HG03159 (cell line): ENCODE results near the gene ASL.
A peak's percentile ranks its signal among the peaks of the same experiment; 100 is the strongest.
"Not testable (repeated sequence)": the region's sequence is repeated elsewhere in the genome, so short reads cannot be mapped to it uniquely, and the experiment has no call there.

Source experiments
- ATAC-seq: cut with Tn5 transposase; IDR thresholded peaks from one replicate; pipeline ENCODE4 v1.9.1; 2021; ENCODE audit warnings: mild to moderate bottlenecking, moderate library complexity; ENCODE audit not compliant: unreplicated experiment

ASL gene

DNA sequence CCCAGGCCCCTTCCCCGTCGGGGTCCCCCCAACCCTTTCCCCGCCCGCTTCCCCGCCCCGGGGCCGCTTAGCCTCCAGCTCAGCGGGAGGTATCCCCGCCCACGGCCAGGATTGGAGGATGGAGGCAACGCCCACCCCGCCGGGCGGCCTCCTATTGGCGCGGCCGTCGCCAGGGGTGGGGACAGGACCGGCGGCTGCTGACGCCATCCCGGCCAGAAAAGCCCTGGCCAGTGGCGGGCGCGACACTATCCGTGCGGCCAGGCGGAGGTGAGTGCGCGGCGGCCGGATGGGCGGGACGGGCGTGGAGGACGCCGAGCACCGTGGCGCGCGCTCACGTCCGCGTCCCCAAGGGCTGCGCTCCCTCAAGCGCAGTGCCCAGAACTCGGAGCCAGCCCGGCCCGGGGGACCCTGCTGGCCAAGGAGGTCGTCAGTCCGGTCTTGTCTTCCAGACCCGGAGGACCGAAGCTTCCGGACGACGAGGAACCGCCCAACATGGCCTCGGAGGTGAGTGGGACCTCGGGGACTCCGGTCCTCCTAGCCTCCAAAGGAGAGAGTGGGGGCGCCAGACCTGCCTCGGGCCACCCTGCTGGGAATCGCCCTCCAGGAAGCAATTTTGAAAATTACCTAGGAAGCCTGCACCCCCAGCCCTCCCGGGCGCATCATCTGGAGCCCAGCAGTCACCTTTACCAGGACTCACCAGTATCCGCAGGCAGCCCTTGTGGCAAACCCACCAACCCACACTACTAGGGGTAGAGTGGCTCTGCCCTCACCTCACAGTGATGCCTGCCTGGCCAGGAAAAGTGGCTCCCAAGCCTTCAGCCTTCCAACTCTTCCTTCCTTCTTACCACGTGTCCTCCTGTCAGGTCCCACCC lies at the start of gene ASL:
Gene ASL, plus strand, starts transcription at position 230 of the 872 bp plus-strand sequence. Its CDS starts 263 bp downstream, at position 493.
- ATAC-seq: peak; percentile 98

DNA sequence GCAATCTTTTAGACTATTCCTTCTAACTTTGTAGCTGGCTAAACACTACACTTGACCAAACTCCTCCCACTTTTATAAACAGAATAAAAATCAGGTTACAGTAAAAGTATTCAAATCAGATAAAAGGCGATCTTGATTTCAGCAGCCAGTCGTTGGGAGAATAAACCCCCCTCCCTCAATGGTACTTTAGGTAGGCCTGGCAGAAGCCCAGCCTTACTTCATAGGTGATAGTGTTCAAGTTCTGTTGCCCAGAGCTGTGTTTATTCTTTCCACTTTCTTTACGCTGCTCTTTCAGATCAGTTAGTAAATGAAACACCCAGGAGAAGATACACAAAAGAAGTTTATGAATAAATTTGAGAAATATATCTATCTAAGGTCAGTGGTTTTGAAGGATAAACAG lies 47.3 kb upstream of the ASL start:
- not testable (repeated sequence) for ATAC-seq

DNA sequence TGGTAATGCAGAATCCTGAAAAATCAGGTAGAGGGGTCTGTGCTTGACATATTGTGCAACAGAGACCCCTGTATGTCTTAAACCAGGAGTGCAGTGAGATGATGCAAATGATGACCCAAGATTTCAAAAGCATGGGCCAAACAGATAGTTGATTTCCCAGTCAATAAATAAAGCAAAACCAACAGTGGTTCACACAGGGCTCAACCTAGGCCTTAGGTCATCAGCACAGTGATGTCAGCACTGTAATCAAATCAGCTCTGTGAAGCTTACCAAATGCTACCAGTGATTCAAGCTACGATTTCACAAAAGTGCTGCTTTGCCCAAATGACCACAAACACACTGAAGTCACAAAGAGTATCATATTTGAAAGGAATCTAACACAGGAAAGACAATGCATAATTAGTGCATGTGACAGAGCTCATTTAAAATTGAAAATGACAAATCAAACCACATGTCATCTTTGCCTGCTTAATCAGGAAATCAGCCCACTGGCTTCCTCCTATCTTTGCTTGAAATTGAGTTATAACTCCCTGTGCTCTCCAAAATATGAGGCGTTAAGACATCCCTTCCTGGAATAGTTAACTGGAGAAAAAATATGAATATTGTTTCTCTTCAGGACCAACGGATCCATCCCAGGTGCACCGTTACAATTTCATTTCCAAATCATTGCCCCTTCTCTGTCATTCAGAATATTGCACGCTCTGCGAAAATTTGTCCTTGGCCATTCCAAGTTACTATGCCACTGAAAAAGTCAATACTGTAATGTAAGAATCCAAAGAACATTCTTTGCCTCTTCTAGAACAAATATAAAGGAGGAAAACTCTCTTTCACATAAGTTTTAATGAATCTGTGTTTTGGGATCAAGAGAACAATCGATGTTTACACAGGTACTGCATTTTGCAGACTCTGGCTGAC lies 41.9 kb upstream of the ASL start:
- ATAC-seq: no peak

DNA sequence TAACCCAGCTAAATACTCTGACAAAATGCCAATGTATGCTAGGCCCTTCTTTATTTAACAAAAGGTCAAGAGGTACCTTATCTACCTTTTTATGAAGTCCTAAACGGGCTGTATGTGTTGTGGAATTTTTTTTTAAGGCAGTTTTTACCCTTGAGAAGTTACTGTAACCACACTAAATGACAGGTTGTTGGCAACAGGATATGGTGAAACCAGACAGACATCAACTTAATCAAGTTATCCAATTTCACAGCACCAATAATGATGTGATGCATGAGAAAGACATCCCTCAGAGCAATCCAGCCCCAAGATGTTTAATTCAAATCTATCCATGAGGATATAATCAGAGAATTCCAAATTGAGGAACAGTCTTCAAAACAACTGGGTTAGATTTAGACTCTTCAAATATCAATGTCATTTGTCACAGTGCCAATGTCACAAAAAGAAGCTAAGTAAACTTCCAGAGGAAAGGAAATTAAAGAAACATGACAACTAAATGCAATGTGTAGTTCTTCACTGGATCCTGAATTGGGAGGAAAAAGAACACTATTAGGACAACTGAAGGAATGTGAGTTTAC lies 41.1 kb upstream of the ASL start:
- not testable (repeated sequence) for ATAC-seq

DNA sequence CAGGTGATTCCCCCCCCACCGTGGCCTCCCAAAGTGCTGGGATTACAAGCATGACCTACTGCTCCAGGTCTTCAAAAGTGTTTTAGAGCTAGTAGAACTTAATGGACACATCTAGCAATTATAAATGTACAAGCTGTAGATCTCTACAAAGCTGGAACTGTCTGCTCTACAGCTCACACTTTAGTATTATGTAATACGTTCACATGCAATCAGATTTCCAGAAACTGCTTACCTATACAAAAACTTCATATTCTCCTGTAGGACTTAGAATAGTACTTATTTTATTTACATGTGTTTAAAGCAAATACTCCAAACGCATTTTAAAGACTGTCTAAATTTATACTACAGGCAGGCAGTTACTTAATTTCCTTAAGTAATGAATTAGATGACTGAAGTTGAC lies 39.2 kb upstream of the ASL start:
- ATAC-seq: no peak

DNA sequence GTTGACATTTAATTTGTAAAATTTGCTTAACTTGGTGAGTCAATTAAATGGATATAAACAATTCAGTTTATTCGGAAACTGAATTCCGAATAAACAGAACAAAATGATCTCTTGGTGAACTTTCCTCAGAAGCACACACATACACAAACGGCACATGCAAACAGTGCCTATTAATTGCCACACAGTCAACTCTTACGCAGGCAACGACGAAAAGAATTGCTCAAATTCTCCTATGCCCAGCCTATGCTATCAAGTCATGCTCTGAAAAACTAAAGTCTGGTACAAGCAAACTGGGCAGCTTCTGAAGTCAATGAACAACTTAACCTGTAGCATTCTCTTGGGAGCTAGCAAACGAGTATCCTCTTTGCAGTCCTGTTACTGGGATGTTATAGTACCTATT lies 38.8 kb upstream of the ASL start:
- no peak for ATAC-seq

DNA sequence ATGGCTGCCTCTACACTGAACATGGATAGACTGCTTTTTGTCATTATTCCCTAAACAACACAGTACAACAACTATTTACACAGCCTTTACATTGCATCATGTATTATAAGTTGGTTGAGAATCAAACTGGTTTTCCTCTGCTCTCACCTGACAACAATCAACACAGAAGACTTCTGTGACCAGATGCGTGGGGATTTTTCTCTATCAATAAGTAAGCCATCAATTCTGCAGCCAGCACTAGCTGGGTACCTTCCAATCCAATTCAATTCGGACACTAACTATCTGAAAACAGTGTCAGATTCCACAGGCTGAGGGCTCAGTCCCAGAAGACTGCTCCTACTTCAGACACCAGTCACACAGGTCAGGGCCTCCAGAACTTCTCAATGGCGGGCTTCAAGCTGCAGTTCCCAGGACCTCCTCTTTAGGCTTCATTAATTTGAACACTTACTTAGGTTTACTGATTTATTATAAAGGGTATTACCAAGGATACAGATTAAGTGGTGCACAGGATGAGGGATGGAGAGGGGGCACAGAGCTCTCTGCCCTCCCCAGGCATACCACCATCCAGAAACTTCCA lies 36.4 kb upstream of the ASL start:
- ATAC-seq: no peak

DNA sequence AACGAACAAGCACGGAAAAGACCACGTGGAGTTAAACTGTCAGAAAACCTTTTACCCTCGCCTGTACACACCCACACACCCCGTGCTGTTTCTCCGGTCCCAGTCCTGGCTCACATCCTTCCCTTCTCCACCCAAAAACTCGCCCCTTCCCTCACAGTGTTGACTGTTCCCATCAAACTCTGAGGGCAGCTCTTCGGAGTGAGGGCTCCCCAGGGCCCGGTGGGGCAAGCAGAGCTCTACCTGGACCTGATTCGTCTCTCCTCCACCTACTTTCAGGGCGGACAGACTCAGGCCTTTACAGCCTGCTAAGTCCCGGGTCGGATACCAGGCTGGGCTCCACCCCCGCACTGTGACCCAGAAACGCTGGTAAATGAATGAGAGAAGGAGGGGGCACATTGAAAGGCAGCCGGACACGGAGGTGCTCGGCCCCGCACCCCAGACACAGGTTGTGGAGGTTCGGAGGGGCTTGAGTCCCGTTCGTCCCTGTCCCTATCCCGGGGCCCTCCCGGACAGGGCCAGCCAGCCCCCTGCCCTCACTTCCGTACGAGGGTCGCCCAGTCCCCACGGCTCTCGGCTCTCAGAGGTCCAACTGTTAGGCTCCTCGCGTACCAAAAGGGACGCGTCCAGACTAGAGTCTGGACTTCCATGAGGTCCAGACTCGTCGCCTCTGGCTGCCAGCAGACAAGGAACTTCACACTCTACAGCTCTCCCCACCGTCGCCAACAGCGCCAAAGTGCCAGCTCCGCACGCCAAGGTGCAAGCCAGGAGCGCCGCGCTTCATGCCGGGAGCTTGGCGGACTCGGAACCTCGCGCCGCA lies 31.7 kb upstream of the ASL start:
- ATAC-seq: peak; percentile 51

DNA sequence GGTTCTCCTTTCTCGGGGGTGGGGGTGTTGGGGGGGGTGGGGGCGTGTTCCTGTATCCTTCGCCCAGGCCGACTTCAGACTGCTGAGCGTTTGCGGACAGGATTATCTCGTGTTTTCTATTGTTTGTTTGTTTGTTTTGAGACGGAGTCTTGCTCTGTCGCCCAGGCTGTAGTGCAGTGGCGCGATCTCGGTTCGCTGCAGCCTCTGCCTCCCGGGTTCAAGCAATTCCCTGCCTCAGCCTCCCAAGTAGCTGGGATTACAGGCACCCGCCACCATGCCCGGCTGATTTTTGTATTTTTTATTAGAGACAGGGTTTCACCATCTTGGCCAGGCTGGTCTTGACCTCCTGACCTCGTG lies 31.1 kb upstream of the ASL start:
- ATAC-seq: not testable (repeated sequence)

DNA sequence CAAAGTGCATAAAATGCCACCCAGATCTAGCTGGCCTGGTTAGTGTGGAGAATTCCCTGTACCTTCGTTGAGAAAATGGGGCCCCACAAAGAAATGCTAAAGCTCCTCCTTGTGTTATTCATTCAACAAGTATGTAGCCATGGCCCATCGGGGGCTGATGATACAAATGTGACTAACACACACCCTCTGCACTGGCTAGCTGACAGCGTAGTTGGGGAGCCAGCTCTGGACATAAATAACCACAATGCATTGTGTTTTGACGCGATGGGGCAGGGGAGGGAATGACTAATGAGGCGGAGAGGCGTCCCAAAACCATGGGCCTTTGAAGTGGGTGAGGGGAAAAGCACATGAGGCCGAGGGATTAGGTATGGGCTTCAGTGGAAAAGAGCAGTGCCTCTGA lies 28.2 kb upstream of the ASL start:
- no peak for ATAC-seq

DNA sequence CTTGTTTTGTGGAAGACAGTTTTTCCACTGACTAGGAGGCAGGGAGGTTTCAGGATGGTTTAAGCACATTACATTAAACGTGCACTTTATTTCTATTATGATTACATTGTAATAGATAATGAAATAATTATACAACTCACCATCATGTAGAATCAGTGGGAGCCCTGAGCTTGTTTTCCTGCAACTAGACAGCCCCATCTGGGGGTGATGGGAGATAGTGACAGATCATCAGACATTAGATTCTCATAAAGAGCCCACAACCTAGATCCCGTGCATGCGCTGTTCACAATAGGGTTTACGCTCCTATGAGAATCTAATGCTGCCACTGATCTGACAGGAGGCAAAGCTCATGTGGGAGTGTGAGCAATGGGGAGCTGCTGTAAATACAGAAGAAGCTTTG lies 25.7 kb upstream of the ASL start:
- not testable (repeated sequence) for ATAC-seq

DNA sequence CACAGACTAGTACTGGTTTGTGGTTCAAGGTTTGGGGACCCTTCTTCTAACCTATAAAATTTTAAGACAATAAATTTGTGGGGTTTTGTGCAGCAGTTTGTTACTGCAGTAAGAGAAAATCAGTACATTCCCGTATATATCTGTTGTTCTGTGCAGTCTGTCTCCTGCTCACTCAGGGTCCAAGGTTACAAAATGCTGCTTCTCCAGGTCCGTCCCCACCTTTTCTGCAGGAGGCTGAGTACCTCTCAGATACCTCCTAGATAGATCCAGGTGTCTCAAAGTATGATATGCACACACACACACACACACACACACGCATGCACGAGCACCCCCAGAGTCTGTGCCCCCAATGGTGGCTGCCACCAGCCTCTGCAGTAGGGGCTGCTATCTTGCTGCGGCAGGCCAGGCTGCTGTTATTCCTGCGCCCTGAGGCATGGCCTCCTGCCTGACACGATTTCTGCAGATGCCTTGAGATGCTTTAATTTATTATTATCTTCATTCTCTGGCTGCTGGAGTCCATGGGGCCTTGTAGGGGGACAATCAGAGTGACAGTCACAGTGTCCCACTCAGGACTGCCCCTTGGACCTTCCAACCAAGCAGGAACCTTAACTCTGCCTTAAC lies 25.2 kb upstream of the ASL start:
- ATAC-seq: no peak

DNA sequence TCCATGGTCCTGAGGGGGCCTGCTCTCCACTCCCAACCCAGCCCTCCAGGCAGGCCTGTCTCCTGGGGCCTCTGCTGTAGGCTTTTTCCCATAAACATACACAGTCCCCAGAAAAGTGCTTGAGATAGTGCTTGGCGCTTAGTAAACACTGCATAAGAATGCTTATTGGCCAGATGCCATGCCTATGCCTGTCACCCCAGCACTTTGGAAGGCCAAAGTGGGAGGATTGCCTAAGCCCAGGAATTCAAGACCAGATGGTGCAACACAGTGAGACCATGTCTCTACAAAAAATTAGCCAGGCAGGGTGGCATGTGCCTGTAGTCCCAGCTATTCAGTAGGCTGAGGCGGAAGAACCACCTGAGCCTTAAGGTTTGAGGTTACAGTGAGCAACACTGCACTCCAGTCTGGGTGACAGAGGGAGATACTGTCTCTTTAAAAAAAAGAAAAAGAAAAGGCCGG lies 24.6 kb upstream of the ASL start:
- ATAC-seq: no peak

DNA sequence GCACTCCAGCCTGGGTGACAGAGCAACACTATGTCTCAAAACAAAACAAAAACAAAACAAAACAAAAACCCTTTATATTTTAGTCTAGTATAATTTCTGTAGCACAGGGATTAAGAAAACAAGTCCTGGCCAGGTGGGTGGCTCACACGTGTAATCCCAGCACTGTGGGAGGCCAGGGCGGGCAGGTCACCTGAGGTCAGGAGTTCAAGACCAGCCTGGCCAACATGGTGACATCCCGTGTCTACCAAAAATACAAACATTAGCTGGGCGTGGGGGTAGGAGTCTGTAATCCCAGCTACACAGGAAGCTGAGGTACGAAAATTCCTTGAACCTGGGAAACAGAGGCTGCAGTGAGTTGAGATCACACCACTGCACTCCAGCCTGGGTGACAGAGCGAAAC lies 23.2 kb upstream of the ASL start:
- ATAC-seq: no peak

DNA sequence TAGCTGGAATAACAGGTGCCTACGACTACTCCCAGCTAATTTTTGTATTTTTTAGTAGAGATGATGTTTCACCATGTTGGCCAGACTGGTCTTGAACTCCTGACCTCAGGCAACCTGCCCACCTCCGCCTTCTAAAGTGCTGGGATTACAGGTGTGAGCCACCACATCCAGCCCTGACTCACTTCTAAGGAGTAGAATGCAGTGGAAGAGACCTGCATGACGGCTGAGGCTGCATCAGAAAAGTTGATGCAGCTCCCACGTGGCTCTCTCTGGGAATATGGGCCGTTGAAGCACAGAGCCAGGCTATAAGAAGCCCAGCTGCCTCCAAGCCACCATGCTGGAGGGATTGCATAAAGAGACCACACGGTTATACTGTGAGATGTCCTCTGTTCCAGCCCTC lies 21.6 kb upstream of the ASL start:
- ATAC-seq: no peak

DNA sequence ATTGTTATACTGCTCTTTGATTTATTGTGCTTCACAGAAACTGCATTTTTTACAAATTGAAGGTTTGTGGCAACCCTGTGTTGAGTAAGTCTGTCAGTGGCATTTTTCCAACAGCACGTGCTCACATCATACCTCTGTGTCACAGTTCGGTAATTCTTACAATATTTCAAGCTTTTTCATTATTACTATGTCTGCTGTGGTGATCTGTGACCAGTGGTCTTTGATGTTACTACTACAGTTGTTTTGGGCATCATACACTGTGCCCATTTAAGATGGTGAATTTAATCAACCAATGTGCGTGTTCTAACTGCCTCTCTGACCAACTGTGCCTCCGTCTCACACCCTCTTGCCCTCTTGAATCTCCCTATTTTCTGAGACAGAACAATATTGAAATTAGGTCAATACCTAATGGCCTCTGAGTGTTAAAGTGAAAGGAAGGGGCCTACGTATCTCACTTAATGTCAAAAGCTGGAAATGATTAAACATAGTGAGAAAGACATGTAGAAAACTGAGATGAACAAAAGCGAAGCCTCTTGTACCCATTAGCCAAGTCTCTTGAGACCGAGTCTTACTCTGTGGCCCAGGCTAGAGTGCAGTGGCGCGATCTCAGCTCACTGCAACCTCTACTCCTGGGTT lies 20.2 kb upstream of the ASL start:
- ATAC-seq: peak; percentile 74

DNA sequence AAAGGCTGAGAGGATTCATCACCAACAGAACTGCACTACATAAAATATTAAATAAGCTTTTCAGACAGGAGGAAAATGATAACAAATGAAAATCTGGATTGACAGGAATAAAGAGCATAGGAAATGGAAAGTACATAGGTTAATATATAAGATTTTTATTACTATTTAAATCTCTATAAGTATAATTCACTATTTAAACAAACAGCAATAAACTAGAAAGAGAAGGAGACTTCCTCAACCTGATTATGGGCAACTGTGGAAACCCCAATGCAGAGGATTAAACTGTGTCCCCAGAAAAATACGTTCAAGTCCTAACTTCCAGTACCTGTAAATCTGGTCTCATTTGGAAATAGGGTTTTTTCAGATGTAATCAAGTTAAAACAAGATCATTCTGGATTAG lies 14.8 kb upstream of the ASL start:
- no peak for ATAC-seq

DNA sequence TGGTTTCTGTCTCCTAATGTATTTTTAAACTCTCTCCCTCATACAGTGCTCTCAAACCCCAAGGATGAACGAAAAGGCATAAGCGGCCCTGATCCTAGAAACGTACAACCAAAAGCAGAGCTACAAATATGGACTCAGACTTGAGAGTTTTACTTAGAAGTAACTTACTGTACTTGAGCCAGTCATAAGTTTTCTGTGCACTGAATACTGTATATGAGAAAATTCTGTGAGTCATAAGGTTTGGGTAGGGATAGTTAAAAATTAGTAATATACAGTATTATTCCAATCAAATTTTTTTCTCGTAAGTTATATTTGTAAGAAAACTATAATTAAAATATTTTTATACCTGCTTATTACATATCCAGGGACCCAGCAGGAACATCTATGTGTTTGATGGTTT lies 5.9 kb upstream of the ASL start:
- ATAC-seq: no peak

DNA sequence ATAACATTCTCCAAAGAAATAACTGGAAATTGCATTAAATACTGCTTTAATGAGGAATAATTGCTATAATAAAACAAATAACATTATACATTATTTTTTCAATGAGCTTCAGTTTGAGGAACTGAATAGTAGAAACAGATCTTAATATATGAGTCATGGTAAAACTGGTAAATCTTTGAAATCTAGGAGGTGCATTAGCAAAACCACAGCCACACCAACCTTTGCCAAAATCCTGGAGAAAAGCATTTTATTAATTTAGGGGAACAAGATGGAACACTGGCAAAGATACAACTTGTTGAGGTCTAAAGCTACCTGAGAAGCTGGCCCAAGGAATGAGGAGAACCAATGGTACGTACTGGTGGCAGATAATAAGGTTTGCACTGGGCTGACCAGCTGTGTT lies 5.4 kb upstream of the ASL start:
- ATAC-seq: no peak
